ENCODE data around the gene LINGO1.

Gene LINGO1, protein sequence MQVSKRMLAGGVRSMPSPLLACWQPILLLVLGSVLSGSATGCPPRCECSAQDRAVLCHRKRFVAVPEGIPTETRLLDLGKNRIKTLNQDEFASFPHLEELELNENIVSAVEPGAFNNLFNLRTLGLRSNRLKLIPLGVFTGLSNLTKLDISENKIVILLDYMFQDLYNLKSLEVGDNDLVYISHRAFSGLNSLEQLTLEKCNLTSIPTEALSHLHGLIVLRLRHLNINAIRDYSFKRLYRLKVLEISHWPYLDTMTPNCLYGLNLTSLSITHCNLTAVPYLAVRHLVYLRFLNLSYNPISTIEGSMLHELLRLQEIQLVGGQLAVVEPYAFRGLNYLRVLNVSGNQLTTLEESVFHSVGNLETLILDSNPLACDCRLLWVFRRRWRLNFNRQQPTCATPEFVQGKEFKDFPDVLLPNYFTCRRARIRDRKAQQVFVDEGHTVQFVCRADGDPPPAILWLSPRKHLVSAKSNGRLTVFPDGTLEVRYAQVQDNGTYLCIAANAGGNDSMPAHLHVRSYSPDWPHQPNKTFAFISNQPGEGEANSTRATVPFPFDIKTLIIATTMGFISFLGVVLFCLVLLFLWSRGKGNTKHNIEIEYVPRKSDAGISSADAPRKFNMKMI

DNA sequence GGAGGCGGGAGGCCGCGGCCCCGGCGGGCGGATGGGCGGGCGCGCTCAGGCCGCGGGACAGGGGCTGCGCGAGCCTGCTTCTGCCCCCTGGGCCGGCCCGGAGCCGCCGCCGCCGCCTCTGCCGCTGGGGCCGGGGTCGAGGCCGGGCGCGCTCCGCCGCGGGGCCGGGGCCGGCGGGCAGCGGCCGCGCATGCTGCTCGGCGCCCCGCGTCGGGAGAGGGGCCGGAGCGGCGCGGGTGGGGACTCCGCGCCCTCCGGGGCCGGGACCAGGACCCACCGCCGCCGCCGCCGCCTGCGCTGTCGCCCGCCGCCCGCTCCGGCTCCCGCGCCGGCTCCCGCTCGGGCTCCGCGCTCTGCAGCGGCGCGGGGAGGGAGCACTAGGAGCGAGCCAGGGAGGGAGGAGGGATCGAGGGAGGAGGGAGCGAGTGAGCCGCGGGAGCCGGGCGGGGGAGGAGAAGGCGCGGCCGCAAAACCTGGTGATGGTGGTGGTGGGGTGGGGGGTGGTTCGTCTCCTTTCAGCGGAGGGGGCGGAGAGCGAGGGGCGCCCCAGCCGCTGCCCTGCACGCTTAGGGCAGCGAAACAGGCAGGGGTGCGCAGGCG, at the start of gene LINGO1:
TSS of gene LINGO1 (minus strand) at position 379 of the 600 bp plus-strand sequence. CDS start 597 bp downstream, outside the sequence.
- FAIRE-seq = no peak

DNA sequence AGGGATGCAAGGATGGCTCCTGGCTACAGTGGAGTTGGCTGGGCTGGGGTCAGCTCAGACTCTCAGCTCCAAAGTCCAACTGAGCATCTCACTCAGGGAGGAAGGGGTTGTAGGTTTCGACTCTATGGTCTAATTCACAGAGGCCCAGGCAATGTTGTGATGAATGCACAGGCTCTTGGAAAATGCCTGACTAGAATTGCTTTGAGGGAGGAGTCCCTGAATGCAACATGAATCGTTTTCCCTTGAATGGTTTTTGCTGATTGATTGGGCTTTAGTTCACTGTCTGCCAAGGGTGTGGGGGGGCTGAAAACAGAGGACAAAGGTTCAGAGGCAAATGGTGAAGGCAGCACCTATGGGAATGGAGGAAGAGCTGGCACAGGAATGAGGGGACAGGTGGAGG, 48.6 kb upstream of the LINGO1 start:
- no peak for FAIRE-seq

DNA sequence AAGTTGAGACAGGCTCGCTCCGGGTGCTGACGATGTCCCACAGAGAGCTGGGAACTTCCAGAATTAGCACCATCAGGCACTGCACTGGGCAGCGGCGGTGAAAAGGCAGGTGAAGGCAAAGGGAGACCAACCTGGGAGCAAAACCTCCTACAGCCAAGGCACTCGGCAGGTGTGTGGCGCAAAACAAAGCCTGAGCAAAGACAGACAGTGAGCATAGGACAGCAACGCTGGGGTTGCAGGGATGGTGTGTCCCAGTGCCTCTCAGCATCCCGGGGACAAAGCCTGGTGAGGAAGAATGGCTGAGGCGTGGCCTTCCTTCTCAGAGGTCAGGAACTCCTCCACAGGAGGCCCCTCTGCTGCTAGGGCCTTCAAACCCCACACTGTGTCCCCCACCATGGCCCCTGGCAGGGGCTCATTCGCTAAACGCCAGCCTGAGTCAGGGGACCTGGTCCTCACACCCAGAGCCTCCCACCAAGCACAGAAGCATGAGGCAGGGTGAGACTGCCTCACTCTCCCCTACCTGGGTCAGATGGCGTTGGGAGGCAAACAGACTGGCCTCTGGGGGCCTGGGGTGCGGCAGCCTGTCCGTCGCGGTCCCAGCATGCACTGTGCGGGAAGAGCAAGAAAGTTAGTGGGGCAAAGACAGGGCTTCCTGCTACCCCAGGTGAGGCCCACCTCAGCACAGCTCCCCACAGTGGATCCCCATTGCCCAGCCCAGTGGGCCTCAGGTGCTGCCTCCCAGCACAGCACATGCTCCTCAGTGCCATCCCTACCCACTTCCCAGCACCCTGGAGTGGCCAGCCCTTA, 44.1 kb upstream of the LINGO1 start:
- FAIRE-seq = no peak

DNA sequence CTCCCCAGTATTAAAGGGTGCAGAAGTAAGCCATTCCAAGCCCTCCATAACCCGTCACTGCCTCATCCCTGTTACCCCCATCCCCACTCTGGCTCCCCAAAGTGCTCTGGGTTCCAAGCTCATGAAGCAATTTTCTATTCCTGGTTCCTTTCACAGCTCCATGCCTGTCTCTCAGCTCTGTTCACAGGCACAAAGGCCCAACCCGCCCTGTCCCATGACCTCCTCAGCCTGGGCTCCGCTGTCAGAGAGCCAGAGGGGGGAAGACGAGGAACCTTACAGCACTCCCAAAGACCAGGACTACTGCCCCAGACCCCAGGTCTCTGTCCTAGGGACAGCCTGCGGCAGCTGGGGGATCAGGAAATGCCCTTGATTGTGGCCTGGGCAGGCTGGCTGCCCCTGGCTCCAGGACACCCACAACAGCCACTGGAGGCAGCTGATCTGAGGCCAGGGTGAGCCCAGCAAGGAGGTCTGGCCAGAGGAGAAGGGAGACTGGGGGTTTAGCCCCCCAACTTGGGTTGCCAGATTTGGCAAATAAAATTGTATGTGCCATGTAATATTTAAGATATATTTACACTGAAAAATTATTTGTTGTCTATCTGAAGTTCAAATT, 43.2 kb upstream of the LINGO1 start:
- FAIRE-seq = no peak

DNA sequence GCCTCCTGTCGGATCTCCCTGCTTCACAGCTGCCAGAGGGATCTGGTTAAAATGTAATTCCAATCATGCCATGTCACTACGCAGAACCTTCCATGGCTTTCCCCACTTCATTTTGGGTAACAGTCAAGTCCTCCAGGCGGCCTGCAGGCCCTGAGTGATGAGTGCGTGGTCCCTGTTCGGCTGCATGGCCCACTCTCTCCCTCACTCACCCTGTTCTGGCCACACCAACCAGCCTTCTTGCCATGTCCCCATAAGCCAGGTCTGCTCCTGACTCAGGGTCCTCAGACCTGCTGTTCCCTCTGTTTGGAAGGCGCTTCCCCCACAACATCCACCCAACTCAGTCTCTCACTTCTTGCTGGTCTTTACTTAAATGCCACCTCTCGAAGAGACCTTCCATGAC, 41.6 kb upstream of the LINGO1 start:
- no peak for FAIRE-seq

DNA sequence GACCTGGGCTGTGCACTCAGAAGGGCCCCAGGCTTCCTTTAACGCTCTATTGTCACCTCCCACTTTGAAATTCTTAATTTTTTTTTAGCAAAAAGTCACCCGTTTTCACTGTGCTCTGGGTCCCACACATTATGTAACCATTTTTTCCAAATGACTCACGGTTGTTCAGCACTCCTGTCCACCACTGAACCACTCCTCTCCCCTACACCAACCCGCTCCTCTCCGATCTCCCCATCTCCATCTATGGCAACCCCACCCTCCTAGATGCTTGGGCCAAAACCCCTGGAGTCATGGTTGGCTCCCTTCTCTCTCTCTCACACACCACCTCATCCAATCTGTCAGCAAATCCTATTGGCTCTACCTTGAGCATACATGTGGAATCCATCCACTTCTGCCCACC, 41.2 kb upstream of the LINGO1 start:
- FAIRE-seq = no peak

DNA sequence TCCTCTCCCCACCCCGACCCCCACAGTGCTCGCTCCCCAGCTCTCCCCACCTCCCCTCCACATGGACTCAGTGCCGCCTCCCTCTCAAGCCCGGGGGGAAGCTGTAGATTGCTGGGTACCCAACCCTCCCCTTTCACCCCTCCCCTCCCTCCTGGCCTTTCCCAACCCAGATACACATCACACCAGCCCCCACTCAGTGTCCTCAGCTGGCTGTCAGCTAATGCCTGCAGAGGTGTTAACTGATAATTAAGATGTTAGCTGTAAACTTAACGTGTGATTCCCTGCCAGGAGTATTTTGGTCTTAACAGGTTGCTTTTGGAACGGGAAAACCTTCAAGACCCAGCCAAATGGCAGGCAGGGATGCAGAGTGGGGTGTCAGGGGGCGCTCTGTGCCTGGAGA, 39.4 kb upstream of the LINGO1 start:
- FAIRE-seq = no peak

DNA sequence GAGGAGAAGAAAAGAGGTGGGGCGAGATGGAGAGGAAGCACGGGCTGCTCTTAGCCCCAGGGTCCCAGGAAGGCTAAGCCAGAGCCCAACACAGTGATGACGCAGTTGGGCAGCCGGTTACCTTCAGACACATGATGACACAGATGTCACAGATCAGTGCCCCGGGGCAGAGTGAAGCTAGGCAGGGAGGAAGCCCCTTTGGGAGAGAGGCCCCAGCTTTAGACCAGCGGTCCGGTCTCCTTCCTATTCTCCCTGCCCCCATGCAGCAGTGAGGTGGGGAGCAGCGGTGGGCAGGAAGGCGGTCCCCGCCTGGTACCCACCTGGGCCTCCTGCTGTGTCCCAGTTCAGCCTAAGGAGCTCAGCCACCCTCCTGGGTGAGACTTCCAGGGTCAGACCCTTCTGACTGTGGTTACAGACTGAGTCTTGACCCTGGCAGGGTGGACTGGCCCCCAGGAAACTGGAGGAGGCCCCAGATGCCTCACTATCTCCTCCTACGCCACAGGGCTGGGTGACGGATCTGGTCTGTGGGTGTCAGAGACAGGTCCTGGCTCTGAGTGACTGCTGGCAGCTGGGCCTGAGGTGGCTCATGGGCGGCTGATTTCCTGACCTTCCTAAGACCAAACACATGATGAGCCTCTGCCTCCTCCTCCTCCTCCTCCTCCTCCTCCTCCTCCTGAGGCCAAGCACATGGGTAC, 38.8 kb upstream of the LINGO1 start:
- no peak for FAIRE-seq

DNA sequence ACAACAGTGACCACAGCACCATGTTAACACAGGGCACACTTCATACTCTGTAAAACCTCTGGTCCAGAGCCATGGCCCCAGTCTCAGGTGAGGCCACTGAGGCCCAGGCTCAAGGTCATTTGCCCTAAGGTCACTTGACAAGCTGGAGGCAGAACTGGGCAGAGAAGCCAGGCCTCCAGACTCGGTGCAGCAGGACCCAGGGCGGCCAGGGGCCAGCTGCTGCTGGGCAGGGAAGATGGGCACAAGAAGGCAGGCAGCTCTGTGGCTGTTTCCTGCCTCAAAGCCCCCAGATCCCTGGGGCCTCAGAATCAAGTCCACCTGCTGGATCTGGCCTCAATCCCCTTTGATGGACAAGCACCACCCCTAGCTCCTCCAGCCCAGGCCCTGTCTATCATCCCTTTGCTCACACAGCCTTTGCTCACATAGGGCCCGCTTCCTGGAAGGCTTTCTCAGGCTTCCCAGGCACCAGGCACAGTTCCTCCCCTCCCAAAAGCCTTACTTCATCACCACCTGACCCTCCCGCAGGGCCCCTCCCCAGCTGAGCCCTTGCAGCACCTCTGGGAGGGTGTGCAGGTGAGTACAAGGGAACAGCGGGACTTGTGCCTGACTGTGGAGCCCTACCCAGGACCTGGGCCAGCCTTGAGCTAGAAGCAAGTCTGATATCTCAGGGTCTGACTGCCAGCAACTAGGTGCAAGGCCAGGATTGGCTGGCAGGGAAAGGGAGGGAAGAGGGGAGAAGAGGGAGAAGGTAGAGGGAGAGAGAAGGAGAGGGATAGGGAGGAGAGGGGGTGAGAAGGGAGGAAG, 38.0 kb upstream of the LINGO1 start:
- no peak for FAIRE-seq

DNA sequence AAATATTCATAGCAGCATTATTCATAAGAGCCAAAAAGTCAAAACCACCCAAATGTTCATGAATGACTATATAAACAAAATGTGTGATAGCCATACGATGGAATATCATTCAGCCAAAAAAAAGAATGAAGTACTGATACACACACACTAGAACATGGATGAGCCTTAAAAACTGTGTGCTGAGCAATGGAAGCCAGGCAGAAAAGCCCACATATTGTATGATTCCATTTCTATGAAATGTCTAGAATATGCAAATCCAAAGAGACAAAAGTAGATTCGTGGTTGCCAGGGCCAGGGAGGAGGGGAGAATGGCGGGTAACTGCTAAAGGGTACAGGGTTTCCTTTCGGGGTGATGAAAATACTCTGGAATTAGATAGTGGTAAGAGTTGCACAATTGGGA, 37.2 kb upstream of the LINGO1 start:
- no peak for FAIRE-seq

DNA sequence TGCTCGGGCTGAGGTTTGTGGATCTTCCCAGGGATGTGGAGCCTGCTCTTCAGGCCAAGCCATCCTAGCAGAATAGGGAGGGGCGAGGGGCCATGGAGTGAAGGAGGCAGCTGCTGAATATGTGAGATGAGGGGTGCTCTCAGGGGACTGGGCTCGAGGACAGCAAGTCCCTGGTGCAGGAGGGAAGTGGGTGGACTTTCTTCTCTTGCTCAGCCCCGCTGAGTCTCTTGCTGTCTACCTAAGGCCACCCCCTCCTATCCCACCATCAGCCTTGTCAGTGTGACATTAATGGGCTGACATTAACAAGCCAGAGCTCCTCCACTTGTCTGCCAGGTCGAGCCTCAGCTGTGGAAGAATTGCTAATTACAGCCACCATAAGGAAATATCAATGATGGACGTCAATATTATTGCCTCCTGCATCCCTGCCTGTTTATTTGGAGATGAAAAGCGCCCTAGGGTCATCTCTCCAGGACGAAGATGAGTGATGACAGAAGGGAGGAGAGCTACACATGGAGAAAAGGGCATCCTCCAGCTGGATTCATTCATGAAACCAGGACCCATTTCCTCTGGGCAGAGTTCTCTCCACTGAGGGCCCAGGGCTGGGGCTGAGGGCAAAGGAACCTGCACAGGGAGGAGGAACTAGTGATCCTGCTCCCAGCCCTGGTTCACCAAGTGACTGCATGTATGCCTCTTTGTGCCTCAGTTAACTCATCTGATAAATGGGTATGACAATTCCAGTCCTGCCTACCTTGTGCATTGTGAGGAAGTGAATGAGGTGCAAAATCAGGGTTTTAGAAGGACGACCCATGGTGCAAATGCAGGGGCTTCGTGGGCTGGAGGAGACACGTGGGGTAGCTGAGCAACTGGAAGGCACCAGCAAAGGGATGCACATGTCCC, 34.9 kb upstream of the LINGO1 start:
- no peak for FAIRE-seq

DNA sequence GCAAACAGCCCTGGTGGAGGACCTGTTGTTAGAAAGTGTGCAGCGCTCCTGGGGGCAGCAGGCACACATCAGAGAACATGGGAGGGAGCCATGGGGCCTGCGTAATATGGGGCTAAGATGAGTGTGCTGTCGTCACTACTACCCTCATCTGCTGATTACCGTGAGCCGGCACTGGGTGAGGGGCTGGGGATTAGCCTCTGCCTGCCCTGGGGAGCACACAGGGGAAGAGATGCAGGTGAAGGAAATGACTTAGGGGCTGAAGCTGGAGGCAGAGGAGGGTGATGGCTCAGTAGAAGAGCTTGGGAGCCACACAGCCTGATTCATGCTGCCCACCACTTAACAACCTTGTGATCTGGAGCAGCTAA, 33.6 kb upstream of the LINGO1 start:
- no peak for FAIRE-seq

DNA sequence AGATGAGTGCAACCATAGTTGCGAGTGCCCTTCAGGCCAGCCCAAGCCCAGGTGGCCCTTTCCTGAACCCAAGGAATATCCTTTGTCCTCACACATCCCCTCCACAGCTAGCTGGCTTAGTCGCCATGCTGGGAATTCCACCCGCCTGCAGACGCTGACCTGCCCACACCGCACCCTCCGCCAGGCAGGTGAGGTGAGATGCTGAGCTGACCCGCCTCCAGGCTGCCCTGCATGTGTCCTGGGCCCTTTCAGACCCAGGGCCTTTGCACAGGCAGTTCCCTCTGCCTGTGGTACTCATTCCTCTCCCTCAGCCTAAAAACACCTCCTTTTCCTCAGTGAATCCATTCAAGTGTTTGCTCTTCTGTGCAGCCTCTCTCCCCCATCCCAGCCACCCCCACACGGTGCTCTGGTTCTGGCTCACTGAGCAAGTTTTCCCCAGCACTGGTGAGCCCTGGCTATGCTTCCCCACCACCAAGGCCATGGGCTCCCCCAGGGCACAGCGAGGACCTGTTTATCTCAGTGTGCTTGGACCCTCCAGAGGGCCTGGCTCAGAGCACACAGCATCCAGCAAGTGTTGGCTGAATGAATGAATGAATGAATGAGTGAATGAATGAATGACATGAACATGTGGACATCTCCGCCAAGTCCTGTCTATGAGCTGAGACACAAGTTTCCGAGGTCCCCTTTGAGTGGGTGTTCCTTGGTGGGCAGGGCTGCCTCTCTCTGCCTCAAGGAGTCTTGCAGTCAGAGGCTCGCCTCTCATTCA, 33.0 kb upstream of the LINGO1 start:
- FAIRE-seq = no peak

DNA sequence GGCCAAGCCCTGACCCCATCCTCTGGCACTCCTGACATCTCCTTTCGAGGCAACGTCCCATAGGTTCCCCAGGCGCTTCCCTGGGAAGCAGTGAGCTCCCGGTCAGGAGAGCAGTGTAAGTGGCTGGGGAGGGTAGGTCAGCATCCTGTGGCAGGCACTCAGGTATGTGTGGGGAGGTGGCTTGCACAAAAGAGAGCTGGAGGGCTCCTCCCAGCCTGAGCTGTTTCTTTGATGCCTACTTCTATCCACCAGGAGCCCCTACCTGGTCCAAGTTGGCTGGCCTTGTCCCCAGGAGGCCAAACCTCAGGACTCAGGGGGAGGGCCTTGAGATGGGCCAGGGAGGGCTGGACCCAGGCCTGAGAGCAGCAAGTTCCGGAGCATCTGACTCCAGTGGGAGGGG, 31.7 kb upstream of the LINGO1 start:
- no peak for FAIRE-seq

DNA sequence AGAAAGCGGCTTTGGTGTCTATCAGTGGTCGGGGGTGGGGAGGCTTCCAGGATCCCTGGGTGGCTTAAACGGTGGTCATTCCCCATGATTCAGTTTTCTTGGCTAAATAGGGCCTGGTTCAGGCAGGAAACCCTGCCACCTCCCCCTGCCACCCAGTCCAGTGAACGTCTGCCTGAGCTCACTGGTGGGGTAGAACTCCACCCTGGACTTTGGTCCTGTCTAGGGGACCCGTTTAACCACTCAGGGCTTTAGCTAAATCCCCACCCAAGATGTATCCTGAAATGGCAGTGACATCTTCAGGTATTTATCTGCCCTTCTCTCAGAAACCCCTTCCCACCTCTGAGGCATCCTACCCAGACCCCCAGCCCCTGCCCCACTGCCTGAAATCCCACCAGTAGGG, 30.5 kb upstream of the LINGO1 start:
- FAIRE-seq = no peak

DNA sequence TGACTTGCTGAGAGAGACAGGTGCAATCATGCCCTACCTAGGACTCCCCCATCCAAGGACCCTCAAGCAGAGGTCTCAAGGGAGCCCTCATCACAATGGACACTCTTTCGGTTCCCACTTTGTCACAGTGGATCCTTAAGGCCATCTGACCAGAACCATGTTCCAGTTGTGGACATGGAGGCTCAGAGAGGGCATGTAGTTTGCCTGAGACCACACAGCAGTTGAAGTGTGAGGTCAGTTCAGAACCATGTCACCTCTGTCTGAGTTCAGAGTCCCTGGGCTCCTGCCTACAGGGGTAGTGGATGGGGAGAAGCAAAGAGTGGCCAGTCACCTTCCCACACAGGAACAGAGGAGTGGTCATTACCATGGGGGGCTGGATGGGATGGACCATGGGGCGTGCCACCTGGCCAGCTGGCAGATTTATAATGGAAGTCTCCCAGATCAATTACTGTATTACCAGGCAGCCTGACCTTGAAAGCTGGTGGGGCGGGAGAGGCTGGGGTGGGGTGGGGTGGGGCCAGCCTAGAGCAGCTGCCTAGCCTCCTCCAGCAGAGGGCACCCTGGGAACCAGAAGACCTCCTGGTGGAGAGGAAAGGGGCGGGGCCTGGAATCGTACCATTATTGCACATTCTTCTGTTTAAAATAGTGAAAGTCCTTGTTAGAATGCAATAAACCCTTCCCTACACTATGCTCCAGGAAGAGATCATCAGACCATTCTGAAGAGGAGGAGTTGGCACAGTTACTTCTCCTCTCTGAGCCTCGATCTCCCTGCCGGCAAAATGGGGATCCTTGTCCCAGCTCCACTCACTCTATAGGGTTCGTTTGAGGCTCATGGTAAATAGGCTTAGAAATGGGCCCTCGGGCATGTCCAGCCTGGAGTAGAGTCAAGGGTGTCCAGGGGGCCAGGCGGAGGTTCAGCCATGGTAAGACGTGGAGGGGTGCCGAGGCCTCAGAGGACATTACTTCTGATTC, 26.9 kb upstream of the LINGO1 start:
- no peak for FAIRE-seq

DNA sequence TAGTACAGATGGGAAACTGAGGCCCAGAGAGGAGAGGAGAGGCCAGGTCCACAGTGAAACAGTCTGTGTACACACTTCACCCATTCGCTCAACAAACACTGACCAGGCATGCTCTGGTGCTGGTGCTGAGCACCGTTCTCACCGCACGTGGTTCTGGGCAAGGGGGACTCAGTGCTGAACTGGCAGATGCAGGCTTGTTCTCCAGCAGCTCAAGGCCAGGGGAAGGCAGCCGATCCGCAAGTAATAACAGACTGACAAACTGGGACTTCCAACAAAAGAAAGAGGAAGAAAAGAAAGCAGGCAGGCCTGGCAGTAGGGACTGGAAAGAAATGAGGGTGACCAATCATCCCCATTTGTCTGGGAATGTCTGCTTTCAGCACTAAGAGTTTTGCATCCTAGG, 25.6 kb upstream of the LINGO1 start:
- no peak for FAIRE-seq

DNA sequence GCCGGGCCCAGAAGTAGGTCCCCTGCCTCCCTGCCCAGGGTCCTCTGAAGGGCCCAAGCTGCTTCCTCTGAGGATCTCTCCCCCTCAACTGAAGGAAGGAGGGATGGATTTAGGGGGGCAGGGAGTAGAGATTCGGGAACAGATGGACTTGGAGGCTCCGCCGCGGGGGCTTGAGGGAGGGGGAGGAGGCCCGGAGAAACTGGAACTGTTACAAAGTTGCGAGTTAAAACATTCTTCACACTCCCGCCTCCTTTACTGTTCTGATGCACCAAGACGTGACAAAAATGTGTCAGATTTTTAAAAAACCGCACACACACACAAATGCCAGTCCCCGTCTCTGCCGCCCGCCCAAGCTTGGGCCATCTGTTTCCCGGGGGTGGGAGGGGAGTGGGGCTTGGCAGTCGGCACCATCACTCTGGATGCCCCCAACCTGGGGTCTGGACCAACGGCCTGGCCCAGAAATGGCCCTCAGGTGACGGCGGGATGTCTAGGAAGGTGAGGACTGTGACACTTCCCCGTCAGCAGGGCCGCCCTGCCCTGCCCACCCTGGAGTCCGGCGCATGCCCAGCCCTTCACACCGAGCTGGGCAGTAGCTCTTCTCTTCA, 25.0 kb upstream of the LINGO1 start:
- no peak for FAIRE-seq
